Measurements from ENCODE around the gene LCE2A.
"Not testable (repeated sequence)": the region's sequence is repeated elsewhere in the genome, so short reads cannot be mapped to it uniquely, and the experiment has no call there.

- not testable (repeated sequence) for TF ChIP-seq EZH2phosphoT487 (IDR thresholded peaks at IDR 0.05; ENCODE audit: insufficient read depth, low read depth); EZH2 (IDR thresholded peaks at IDR 0.05; ENCODE audit: insufficient read depth, poor library complexity, severe bottlenecking)
These were observed 12.3 kb upstream of the LCE2A start, which contains the start of gene LCE2B for GRCh38 chr1:152685823-152686222.
